Measurements from ENCODE around the gene SLC2A3.
"Not testable (repeated sequence)": the region's sequence is repeated elsewhere in the genome, so short reads cannot be mapped to it uniquely, and the experiment has no call there.

SLC2A3 gene

GRCh38 chr12:7950230-7950943 lies 14.4 kb upstream of the SLC2A3 start:
- DNase-seq = not testable (repeated sequence)

GRCh38 chr12:7948589-7949260 lies 12.7 kb upstream of the SLC2A3 start:
- DNase-seq = no peak

GRCh38 chr12:7947011-7947410 lies 11.0 kb upstream of the SLC2A3 start:
- DNase-seq = no peak

GRCh38 chr12:7944760-7945159 lies 8.8 kb upstream of the SLC2A3 start:
- DNase-seq = not testable (repeated sequence)

- DNase-seq = no peak
Observed at GRCh38 chr12:7940906-7941305, 4.9 kb upstream of the SLC2A3 start.

GRCh38 chr12:7937833-7938506 lies 2.0 kb upstream of the SLC2A3 start:
- DNase-seq = peak; percentile 87

GRCh38 chr12:7934889-7935492 lies 996 bp downstream of the SLC2A3 start:
- peak; percentile 12 for DNase-seq

- peak; percentile 33 for DNase-seq
Observed at GRCh38 chr12:7934091-7934888, 1.7 kb downstream of the SLC2A3 start.

- peak; percentile 92 for DNase-seq
Observed at GRCh38 chr12:7933255-7933726, 2.7 kb downstream of the SLC2A3 start.

- DNase-seq = not testable (repeated sequence)
Observed at GRCh38 chr12:7932599-7933240, 3.3 kb downstream of the SLC2A3 start.

- DNase-seq = no peak
Observed at GRCh38 chr12:7929083-7929792, 6.7 kb downstream of the SLC2A3 start.

GRCh38 chr12:7927470-7927869 lies 8.5 kb downstream of the SLC2A3 start:
- no peak for DNase-seq

- DNase-seq = not testable (repeated sequence)
Observed at GRCh38 chr12:7926068-7926666, 9.8 kb downstream of the SLC2A3 start.

- DNase-seq = no peak
Observed at GRCh38 chr12:7923241-7924236, 12.4 kb downstream of the SLC2A3 start.

GRCh38 chr12:7921181-7921580 lies 14.8 kb downstream of the SLC2A3 start:
- DNase-seq = not testable (repeated sequence)

- not testable (repeated sequence) for DNase-seq
Observed at GRCh38 chr12:7918268-7918590, 17.8 kb downstream of the SLC2A3 start.

- no peak for DNase-seq
Observed at GRCh38 chr12:7917392-7918267, 18.4 kb downstream of the SLC2A3 start.

- DNase-seq = no peak
Observed at GRCh38 chr12:7916936-7917335, 19.1 kb downstream of the SLC2A3 start.

Measured in activated CD4-positive, alpha-beta T cell treated with anti-CD3 and anti-CD28 coated beads, Interleukin-10, Interleukin-2, amounts not matched to agents 100 ng/mL and 50 ng/mL, durations not matched to agents 16 hours and 8 hours (primary cell).